ENCODE measurements around the gene CPNE6. TPM values are rescaled to one million over a fixed set of nuclear protein-coding genes. Genes with fewer than 3 reads are reported as not detected.
A peak's percentile ranks its signal among the peaks of the same experiment; 100 is the strongest.

CPNE6 gene
- total and polyA plus RNA-seq, 2 of the 13 experiments (the other 11 are each of a cell fraction or from before 2014, with no cell fraction given), result not detected

DNA sequence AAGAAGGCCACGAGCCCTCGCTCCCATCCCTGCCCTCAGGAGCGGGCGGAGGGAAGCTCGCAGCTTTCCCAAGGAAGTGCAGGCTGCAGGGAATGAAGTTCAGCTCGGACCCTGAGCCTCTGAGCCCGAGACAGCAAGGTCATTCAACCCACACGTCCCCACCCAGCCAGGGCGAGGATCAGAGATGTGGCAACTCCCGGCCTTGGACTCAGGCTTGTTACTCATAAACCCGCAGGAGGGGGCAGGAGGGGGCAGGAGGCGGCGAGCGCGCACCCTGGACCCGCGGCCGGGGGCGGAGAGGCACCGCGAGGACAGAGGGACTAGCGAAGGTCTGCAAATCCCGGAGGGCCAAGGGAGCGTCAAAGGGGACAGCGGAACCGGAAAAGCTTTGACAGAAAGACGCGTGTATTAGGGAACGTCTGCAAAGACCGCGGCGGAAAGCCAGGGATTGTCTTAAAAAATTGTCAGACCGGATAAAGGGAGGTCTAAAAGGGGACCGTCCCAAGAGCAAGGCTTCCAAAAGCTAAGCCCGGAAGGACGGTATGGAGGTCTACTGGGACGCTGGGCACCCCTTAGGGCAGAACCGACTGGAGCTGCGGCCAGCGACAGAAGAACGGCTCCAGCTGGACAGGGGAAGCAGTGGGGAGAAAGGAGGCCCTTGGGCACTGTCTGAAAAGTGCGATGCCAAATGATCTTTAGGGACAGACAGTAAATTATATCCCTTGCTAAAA lies 42.6 kb downstream of the CPNE6 start (continued):
- TF ChIP-seq, protein P1, sequence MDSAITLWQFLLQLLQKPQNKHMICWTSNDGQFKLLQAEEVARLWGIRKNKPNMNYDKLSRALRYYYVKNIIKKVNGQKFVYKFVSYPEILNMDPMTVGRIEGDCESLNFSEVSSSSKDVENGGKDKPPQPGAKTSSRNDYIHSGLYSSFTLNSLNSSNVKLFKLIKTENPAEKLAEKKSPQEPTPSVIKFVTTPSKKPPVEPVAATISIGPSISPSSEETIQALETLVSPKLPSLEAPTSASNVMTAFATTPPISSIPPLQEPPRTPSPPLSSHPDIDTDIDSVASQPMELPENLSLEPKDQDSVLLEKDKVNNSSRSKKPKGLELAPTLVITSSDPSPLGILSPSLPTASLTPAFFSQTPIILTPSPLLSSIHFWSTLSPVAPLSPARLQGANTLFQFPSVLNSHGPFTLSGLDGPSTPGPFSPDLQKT (CRISPR knock-in tag; IDR thresholded peaks at IDR 0.05; ENCODE audit: borderline replicate concordance), result peak; percentile 66; the same call in 1 of the 2 replicates
- TF ChIP-seq ZBTB42 (CRISPR knock-in tag; IDR thresholded peaks at IDR 0.05), result peak; percentile 85; the same call in 1 of the 2 replicates
- peak; percentile 98 for TF ChIP-seq ZFP90 (CRISPR knock-in tag; IDR thresholded peaks at IDR 0.05; ENCODE audit: borderline replicate concordance)
- peak; percentile 92 for TF ChIP-seq GFI1 (CRISPR knock-in tag; IDR thresholded peaks at IDR 0.05; ENCODE audit: borderline replicate concordance)
- TF ChIP-seq GABPB1 (CRISPR knock-in tag; IDR thresholded peaks at IDR 0.05), result peak; percentile 90
- peak; percentile 77 for TF ChIP-seq ZNF652 (CRISPR knock-in tag; IDR thresholded peaks at IDR 0.05; ENCODE audit: borderline replicate concordance, low read depth)
- TF ChIP-seq FOXK1 (CRISPR knock-in tag; IDR thresholded peaks at IDR 0.05; ENCODE audit: borderline replicate concordance, low read depth), result peak; percentile 98
- TF ChIP-seq ZNF724P (CRISPR knock-in tag; IDR thresholded peaks at IDR 0.05; ENCODE audit: borderline replicate concordance), result peak; percentile 94; the same call in 1 of the 2 replicates
- TF ChIP-seq, protein P2, sequence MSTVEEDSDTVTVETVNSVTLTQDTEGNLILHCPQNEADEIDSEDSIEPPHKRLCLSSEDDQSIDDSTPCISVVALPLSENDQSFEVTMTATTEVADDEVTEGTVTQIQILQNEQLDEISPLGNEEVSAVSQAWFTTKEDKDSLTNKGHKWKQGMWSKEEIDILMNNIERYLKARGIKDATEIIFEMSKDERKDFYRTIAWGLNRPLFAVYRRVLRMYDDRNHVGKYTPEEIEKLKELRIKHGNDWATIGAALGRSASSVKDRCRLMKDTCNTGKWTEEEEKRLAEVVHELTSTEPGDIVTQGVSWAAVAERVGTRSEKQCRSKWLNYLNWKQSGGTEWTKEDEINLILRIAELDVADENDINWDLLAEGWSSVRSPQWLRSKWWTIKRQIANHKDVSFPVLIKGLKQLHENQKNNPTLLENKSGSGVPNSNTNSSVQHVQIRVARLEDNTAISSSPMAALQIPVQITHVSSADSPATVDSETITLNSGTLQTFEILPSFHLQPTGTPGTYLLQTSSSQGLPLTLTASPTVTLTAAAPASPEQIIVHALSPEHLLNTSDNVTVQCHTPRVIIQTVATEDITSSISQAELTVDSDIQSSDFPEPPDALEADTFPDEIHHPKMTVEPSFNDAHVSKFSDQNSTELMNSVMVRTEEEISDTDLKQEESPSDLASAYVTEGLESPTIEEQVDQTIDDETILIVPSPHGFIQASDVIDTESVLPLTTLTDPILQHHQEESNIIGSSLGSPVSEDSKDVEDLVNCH (CRISPR knock-in tag; IDR thresholded peaks at IDR 0.05), result peak; percentile 10; the same call in 1 of the 2 replicates
- TF ChIP-seq, protein P3, sequence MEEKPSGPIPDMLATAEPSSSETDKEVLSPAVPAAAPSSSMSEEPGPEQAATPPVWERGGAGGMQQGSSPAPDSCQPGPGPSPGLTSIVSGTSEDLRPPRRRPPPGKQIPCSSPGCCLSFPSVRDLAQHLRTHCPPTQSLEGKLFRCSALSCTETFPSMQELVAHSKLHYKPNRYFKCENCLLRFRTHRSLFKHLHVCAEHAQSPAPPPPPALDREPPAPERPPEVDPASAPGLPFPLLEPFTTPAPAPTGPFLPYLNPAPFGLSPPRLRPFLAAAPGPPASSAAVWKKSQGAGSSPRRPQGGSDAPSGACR (CRISPR knock-in tag; IDR thresholded peaks at IDR 0.05), result peak; percentile 100
- no peak for TF ChIP-seq SRSF4 (IDR thresholded peaks at IDR 0.05; ENCODE audit: low read depth, low read length, poor library complexity, severe bottlenecking)
- peak; percentile 96 for TF ChIP-seq FOSL2 (CRISPR knock-in tag; IDR thresholded peaks at IDR 0.05)
- no peak for TF ChIP-seq NFE2L1 (CRISPR knock-in tag; IDR thresholded peaks at IDR 0.05; ENCODE audit: borderline replicate concordance)
- TF ChIP-seq WIZ (CRISPR knock-in tag; IDR thresholded peaks at IDR 0.05), result no peak; the same call in none of the 2 replicates
- TF ChIP-seq ZFP36L1 (CRISPR knock-in tag; IDR thresholded peaks at IDR 0.05), result peak; percentile 96; the same call in 1 of the 2 replicates
- TF ChIP-seq, protein P4, sequence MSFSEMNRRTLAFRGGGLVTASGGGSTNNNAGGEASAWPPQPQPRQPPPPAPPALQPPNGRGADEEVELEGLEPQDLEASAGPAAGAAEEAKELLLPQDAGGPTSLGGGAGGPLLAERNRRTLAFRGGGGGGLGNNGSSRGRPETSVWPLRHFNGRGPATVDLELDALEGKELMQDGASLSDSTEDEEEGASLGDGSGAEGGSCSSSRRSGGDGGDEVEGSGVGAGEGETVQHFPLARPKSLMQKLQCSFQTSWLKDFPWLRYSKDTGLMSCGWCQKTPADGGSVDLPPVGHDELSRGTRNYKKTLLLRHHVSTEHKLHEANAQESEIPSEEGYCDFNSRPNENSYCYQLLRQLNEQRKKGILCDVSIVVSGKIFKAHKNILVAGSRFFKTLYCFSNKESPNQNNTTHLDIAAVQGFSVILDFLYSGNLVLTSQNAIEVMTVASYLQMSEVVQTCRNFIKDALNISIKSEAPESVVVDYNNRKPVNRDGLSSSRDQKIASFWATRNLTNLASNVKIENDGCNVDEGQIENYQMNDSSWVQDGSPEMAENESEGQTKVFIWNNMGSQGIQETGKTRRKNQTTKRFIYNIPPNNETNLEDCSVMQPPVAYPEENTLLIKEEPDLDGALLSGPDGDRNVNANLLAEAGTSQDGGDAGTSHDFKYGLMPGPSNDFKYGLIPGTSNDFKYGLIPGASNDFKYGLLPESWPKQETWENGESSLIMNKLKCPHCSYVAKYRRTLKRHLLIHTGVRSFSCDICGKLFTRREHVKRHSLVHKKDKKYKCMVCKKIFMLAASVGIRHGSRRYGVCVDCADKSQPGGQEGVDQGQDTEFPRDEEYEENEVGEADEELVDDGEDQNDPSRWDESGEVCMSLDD (CRISPR knock-in tag; IDR thresholded peaks at IDR 0.05; ENCODE audit: borderline replicate concordance), result no peak
- peak; percentile 98 for TF ChIP-seq ZBTB38 (CRISPR knock-in tag; IDR thresholded peaks at IDR 0.05)
- TF ChIP-seq ZBTB7B (CRISPR knock-in tag; IDR thresholded peaks at IDR 0.05), result peak; percentile 99
- TF ChIP-seq TBP (CRISPR knock-in tag; IDR thresholded peaks at IDR 0.05), result peak; percentile 31
- peak; percentile 93 for TF ChIP-seq ZNF550 (CRISPR knock-in tag; IDR thresholded peaks at IDR 0.05; ENCODE audit: borderline replicate concordance)
- no peak for TF ChIP-seq IKZF1 (IDR thresholded peaks at IDR 0.05)
- peak; percentile 59; the same call in 1 of the 2 replicates for TF ChIP-seq HNRNPUL1 (IDR thresholded peaks at IDR 0.05; ENCODE audit: low read depth, low read length)

All from HepG2 (cell line).